LNCaP clone FGC (cell line): ENCODE data around the gene TAPT1.

Experiments used
- DNase-seq: peaks from one replicate; pipeline ENCODE4 v3.0.0-alpha.2; 2011; ENCODE audit warnings: low read depth
- H3K4me3 ChIP-seq: 2 replicates; pipeline ENCODE4 v1.5.1; 2011; ENCODE audit warnings: mild to moderate bottlenecking, low read depth, low read length, control low read depth
- TF ChIP-seq, protein P1 (sequence below): IDR thresholded peaks from 2 replicates; pipeline ENCODE4 v1.5.1; 2012; ENCODE audit warnings: mild to moderate bottlenecking; ENCODE audit not compliant: control insufficient read depth, insufficient read depth; ENCODE audit errors: extremely low read depth

TAPT1 gene

DNA sequence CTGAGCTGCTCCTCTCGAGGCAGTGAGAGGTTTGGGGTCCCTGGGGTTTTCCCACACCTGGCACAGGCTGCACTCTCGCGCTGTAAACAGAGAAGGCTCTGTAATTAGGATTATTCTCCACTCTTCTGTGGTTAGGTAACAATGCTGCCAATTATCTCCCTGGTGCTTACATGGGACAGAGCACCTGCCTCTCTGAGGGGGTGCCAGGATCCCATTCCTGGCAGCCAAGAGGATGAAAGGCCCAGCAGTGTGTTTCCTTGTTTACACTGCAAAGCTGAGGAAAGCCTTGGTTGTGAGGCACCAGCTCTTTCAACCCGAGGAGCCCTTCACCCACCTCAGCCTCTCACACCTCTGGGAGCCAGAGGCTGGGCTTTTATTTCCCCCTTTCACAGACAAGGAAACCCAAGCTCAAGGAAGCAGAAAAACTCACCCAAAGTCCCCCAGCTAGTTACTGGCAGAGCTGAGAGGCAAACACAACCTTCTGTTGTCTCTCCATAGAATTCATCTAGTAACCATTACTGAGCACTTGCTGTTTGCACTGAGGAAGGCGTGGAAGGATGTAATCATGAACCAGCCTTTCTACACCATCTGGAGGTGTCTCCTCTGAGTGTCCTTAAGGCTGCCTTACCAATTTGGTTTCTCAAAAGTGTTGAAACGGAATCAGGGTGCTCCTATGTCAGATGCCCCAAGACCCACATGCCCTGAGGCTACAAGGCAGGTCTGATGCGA, 102.8 kb downstream of the TAPT1 start:
- H3K4me3 ChIP-seq = no peak overlapping the region
- peak; percentile 28 for DNase-seq

DNA sequence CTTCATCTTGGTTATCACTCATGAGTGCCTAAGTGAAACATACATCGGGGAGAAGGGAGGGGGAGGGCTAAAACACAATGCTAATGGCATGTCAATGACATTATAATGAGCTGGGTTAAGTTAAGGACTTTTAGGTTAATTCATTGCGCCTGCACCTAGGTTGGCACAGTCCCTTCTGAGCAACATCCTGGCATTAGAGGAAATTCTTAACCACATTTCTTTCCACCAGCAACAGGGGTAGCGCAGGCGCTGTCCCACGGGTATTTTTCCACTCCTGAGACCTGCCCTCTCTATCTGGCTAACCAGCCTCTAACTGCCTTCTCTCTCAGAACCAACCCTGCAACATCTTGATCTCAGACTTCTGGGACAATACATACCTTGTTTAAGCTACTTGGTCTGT, 103.5 kb downstream of the TAPT1 start:
- TF ChIP-seq, protein P1, sequence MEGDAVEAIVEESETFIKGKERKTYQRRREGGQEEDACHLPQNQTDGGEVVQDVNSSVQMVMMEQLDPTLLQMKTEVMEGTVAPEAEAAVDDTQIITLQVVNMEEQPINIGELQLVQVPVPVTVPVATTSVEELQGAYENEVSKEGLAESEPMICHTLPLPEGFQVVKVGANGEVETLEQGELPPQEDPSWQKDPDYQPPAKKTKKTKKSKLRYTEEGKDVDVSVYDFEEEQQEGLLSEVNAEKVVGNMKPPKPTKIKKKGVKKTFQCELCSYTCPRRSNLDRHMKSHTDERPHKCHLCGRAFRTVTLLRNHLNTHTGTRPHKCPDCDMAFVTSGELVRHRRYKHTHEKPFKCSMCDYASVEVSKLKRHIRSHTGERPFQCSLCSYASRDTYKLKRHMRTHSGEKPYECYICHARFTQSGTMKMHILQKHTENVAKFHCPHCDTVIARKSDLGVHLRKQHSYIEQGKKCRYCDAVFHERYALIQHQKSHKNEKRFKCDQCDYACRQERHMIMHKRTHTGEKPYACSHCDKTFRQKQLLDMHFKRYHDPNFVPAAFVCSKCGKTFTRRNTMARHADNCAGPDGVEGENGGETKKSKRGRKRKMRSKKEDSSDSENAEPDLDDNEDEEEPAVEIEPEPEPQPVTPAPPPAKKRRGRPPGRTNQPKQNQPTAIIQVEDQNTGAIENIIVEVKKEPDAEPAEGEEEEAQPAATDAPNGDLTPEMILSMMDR = no peak

More for the DNA sequence above, 102.8 kb downstream of the TAPT1 start:
- TF ChIP-seq, protein P1 = no peak

DNA sequence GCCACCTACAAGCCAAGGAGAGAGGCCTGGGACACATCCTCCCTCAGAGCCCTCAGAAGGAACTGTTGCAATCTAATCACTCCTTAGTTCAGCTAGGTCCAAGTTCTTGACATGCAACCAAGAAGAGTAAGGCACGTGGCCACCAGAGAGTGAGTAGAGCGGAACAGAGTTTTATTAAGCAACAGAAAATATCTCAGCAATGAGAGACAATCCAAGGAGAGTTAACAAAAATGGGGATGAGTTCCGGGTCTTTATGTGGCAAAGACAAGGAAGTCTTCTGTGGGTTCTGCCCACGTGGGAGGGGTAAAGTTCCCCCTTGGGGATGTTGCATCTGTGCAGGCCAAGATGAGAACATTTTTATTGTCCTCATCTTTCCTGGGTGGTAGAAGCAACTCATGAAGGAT, 104.0 kb downstream of the TAPT1 start:
- no peak overlapping the region for H3K4me3 ChIP-seq
- no peak for DNase-seq
- TF ChIP-seq, protein P1 = no peak

More for the DNA sequence above, 103.5 kb downstream of the TAPT1 start:
- no peak for DNase-seq
- no peak overlapping the region for H3K4me3 ChIP-seq

DNA sequence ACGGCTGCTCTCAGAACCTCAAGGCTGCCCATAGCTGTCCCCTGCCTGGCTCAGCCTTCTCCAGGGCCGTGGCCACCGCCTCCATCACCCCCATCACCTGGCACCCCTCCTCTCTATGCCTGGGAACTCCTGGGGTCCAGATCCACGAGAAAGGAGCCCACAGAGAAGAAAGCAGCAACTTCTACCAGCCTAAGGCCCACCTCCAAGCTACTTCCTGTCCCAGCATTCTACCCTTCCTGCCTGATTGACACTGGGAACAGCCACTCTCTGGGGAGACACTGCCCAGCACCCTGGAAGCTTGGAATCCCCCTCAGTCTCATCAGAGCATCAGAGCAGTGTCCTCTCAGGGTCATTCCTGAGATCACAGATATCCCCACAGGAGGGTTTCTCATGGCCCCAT, 105.6 kb downstream of the TAPT1 start:
- H3K4me3 ChIP-seq = no peak overlapping the region
- no peak for DNase-seq
- TF ChIP-seq, protein P1 = no peak

DNA sequence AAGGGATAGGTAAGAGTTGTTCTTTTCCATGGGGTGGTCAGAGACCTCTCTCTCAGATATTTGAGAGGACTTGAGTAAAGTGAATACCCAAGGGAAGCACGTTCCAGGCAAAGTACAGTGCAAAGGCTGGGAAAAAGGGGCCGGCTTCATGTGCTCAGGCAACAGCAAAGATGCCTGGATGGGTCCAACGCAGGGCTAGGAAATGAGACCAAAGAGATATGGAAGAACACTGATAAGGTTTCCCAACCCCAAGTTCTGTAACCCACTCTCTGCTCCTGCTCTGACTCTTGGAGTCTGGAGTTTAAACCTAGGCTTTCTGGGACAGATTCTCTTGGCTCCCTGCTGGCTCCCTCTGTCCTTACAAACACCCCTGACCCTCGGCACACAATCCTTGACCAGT, 106.3 kb downstream of the TAPT1 start:
- no peak for DNase-seq
- TF ChIP-seq, protein P1 = no peak
- H3K4me3 ChIP-seq = no peak overlapping the region

DNA sequence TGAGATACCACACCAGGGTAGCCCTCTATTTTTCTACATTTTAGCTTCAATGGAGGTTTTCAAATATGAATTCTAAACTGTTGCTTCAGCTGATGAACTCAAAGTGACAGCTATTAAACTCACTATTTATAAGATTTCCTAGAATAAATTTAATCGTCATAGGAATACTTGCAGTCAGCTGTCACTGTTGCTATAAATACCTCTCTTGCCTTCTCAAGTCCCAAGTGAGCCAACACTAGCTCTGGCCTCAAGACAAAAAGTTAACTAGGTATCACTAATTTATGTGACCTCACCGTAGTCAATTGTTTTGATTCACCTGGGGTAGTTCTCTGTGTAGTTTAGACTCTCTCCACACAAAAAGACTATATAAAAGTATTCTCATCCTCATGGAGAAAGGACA, 108.2 kb downstream of the TAPT1 start:
- H3K4me3 ChIP-seq = no peak overlapping the region
- DNase-seq = no peak
- TF ChIP-seq, protein P1 = no peak

DNA sequence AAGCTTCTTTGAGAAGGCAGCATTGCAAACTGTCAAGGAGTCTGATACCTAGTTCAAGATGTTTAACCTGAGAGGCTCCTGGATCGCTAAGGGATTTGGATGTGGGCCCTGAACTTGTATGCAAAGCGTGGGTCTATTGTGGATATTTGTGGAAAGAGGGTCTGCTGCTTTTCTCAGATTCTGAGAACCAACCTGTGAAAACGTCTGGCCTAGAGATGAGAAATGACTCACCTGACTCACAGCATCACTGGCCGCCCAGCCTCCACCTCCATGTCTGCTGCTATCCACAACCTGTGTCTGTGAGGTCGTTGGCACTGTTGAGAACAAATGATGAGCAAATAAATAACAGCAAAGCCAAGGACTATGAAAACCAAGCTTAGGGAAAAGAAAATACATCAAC, 109.1 kb downstream of the TAPT1 start:
- TF ChIP-seq, protein P1 = no peak
- H3K4me3 ChIP-seq = no peak overlapping the region

More for the DNA sequence above, 109.1 kb downstream of the TAPT1 start:
- no peak for DNase-seq
